HepG2 (cell line): ENCODE measurements around the gene TPD52L2. TPM values are rescaled to one million over a fixed set of nuclear protein-coding genes. Genes with fewer than 3 reads are reported as not detected.

Source experiments
- ARID4A ChIP-seq: sonication (generic); formaldehyde crosslinking; IDR thresholded peaks from 2 replicates; pipeline ENCODE4 v1.5.0; 2020; ENCODE audit warnings: mild to moderate bottlenecking, missing genetic modification reagents, borderline replicate concordance
- BRD4 ChIP-seq: sonication (generic); formaldehyde crosslinking; IDR thresholded peaks from 2 replicates; pipeline ENCODE4 v1.4.0; 2020; ENCODE audit warnings: missing genetic modification reagents
- HHEX ChIP-seq: IDR thresholded peaks from 2 replicates; pipeline ENCODE4 v1.6.1; 2016; ENCODE audit warnings: control low read depth
- HOXD1 ChIP-seq: sonication (generic); formaldehyde crosslinking; IDR thresholded peaks from 2 replicates; pipeline ENCODE4 v1.5.0; 2020; ENCODE audit warnings: missing genetic modification reagents
- MLXIP ChIP-seq: sonication (generic); formaldehyde crosslinking; IDR thresholded peaks from 2 replicates; pipeline ENCODE4 v1.9.0; 2021; ENCODE audit warnings: missing genetic modification reagents, borderline replicate concordance
- MTA1 ChIP-seq: sonication (generic); formaldehyde crosslinking; IDR thresholded peaks from 2 replicates; pipeline ENCODE4 v1.4.0; 2020; ENCODE audit warnings: missing genetic modification reagents, mild to moderate bottlenecking, borderline replicate concordance
- POLR2G ChIP-seq: fragments of 200-400 bp; formaldehyde crosslinking; IDR thresholded peaks from 2 replicates; pipeline ENCODE4 v1.6.1; 2018; ENCODE audit warnings: mild to moderate bottlenecking, low read depth, low read length, moderate library complexity
- RBAK ChIP-seq: sonication (generic); formaldehyde crosslinking; IDR thresholded peaks from 2 replicates; pipeline ENCODE4 v1.5.1; 2020; ENCODE audit warnings: mild to moderate bottlenecking, missing genetic modification reagents
- RNF2 ChIP-seq: fragments of 450-650 bp; conservative IDR thresholded peaks from 2 replicates; pipeline ENCODE4 v1.6.1; 2016; ENCODE audit warnings: low read depth
- THRA ChIP-seq: sonication (generic); formaldehyde crosslinking; IDR thresholded peaks from 2 replicates; pipeline ENCODE4 v1.4.0; 2020; ENCODE audit warnings: missing genetic modification reagents, borderline replicate concordance
- ZBTB43 ChIP-seq: sonication (generic); formaldehyde crosslinking; conservative IDR thresholded peaks from 2 replicates; pipeline ENCODE4 v1.4.0; 2020; ENCODE audit warnings: missing genetic modification reagents
- ZBTB8A ChIP-seq: sonication (generic); formaldehyde crosslinking; IDR thresholded peaks from 2 replicates; pipeline ENCODE4 v1.4.0; 2020; ENCODE audit warnings: mild to moderate bottlenecking, low read depth, missing genetic modification reagents, borderline replicate concordance
- ZNF414 ChIP-seq: sonication (generic); formaldehyde crosslinking; IDR thresholded peaks from 2 replicates; pipeline ENCODE4 v1.5.0; 2020; ENCODE audit warnings: missing genetic modification reagents
- ZNF670 ChIP-seq: sonication (generic); formaldehyde crosslinking; IDR thresholded peaks from 2 replicates; pipeline ENCODE4 v1.8.0; 2022; ENCODE audit warnings: mild to moderate bottlenecking, missing genetic modification reagents, borderline replicate concordance
- ZNF678 ChIP-seq: sonication (generic); formaldehyde crosslinking; IDR thresholded peaks from 2 replicates; pipeline ENCODE4 v1.4.0; 2020; ENCODE audit warnings: mild to moderate bottlenecking, missing genetic modification reagents
- ZSCAN30 ChIP-seq: sonication (generic); formaldehyde crosslinking; IDR thresholded peaks from 2 replicates; pipeline ENCODE4 v1.5.0; 2020; ENCODE audit warnings: mild to moderate bottlenecking, missing genetic modification reagents
- polyA plus RNA-seq, 8 experiments: library from polyadenylated mRNA; depleted of rRNA in 3 of 8; stranded (reverse) in 7 of 8; unstranded in 1 of 8; fragments of >200 nt; fragmentation: Illumina TruSeq in 4 of 8; extraction: Trizol in 4 of 8; gene quantifications; 2 replicates each; pipeline versions ENCODE4 v1.2.1 to v1.2.3, GENCODE V29; 2011 to 2016; ENCODE audit warnings: low read depth in 4 of 8, missing spikeins in 1 of 8, mixed read lengths in 1 of 8; ENCODE audit not compliant: insufficient read depth in 1 of 8
- total RNA-seq, 5 experiments: library from RNA; depleted of rRNA; stranded (reverse); fragments of >200 nt; fragmentation: Illumina TruSeq; extraction: Trizol; gene quantifications; 2 replicates each; pipeline ENCODE4 v1.2.3, GENCODE V29; 2016; ENCODE audit warnings: low read depth in 1 of 5

Gene TPD52L2
- total and polyA plus RNA-seq, 2 of the 13 experiments (the other 11 are each of a cell fraction or from before 2014, with no cell fraction given): 156 to 184 TPM

- no peak for TF ChIP-seq ZSCAN30 (CRISPR knock-in tag)
- TF ChIP-seq MTA1 (CRISPR knock-in tag): peak; percentile 94
- no peak for TF ChIP-seq HHEX (CRISPR knock-in tag)
- TF ChIP-seq ZNF414: no peak
- TF ChIP-seq ARID4A (CRISPR knock-in tag): peak; percentile 48; the same call in 1 of the 2 replicates
- no peak for TF ChIP-seq POLR2G
- no peak for TF ChIP-seq HOXD1
- no peak for TF ChIP-seq ZNF670
- TF ChIP-seq ZBTB8A (CRISPR knock-in tag): no peak
- TF ChIP-seq ZBTB43: no peak
- TF ChIP-seq THRA (CRISPR knock-in tag): peak; percentile 84
- no peak for TF ChIP-seq ZNF678 (CRISPR knock-in tag)
- TF ChIP-seq RBAK: no peak
- TF ChIP-seq RNF2: no peak
- no peak for TF ChIP-seq BRD4
- TF ChIP-seq MLXIP: no peak
These were observed 18.8 kb upstream of the TPD52L2 start (continued) for GRCh38 chr20:63846128-63846771.
